Natural killer cell (primary cell): Measurements from ENCODE around the gene KRTAP12-2. TPM values are rescaled to one million over a fixed set of nuclear protein-coding genes. Genes with fewer than 3 reads are reported as not detected.

Experiments used
- ATAC-seq, 3 donors: fragments of 150-1000 bp in 2 of 3; fragments of 200-7000 bp in 1 of 3; cut with Tn5 transposase; 1 replicate in 1 of 3; 2 replicates in 2 of 3; pipeline ENCODE4 v1.10.0; 2021; ENCODE audit warnings: mild to moderate bottlenecking in 2 of 3, moderate library complexity in 2 of 3
- DNase-seq, 2 donors: peaks; one replicate each; pipeline versions ENCODE4 v3.0.0 to v3.0.0-alpha.2; 2013 to 2021; ENCODE audit warnings: mixed read lengths in 1 of 2
- H3K27ac ChIP-seq: one replicate; pipeline ENCODE4 v1.5.1; 2013; ENCODE audit warnings: mild to moderate bottlenecking, low read length
- H3K27me3 ChIP-seq: one replicate; pipeline ENCODE4 v1.6.1; 2013; ENCODE audit warnings: low read length; ENCODE audit not compliant: control insufficient read depth, insufficient read depth
- H3K36me3 ChIP-seq: one replicate; pipeline ENCODE4 v1.6.1; 2013; ENCODE audit warnings: low read length; ENCODE audit not compliant: control insufficient read depth, insufficient read depth
- H3K4me1 ChIP-seq: one replicate; pipeline ENCODE4 v1.6.1; 2013; ENCODE audit warnings: low read length; ENCODE audit not compliant: control insufficient read depth, insufficient read depth
- H3K4me3 ChIP-seq: one replicate; pipeline ENCODE4 v1.5.1; 2013; ENCODE audit warnings: low read length
- H3K9me3 ChIP-seq: one replicate; pipeline ENCODE4 v1.6.1; 2013; ENCODE audit warnings: low read length; ENCODE audit not compliant: control insufficient read depth, insufficient read depth
- H3K27ac Mint-ChIP-seq, 2 donors: one replicate each; pipeline ENCODE4 v1.8.0; 2022; ENCODE audit warnings: mild to moderate bottlenecking in 2 of 2, mixed read lengths in 2 of 2, moderate library complexity in 1 of 2
- H3K27me3 Mint-ChIP-seq, 2 donors: one replicate each; pipeline ENCODE4 v1.8.0; 2022; ENCODE audit warnings: low read depth in 2 of 2, mixed read lengths in 2 of 2
- H3K36me3 Mint-ChIP-seq: one replicate; pipeline ENCODE4 v1.8.0; 2022; ENCODE audit warnings: mixed read lengths
- H3K4me1 Mint-ChIP-seq, 2 donors: one replicate each; pipeline ENCODE4 v1.8.0; 2022; ENCODE audit warnings: mixed read lengths in 2 of 2
- H3K4me3 Mint-ChIP-seq: one replicate; pipeline ENCODE4 v1.8.0; 2022; ENCODE audit warnings: mild to moderate bottlenecking, moderate library complexity, mixed read lengths
- H3K9me3 Mint-ChIP-seq, 2 donors: one replicate each; pipeline ENCODE4 v1.8.0; 2022; ENCODE audit warnings: mixed read lengths in 2 of 2
- CTCF ChIP-seq: fragments of 200-600 bp; IDR thresholded peaks from one replicate; pipeline ENCODE4 v1.8.0; 2022; ENCODE audit warnings: antibody characterized with exemption
- WGBS: methylation state at CpG from one replicate; pipeline ENCODE4 v1.1.7; 2013; ENCODE audit warnings: missing lambda C conversion rate; ENCODE audit not compliant: insufficient coverage; 5-methylcytosine and 5-hydroxymethylcytosine counted together
- intact Hi-C: fragments of 100-400 bp; cut with micrococcal nuclease; formaldehyde crosslinking; loops from one replicate; pipeline ENCODE4 v1.14.2; 2022
- total RNA-seq, 4 donors: library from RNA; stranded (reverse); fragments of 120-200 nt in 1 of 4; gene quantifications; one replicate each; pipeline versions ENCODE4 v1.2.3 to v1.2.4, GENCODE V29; 2013 to 2022

KRTAP12-2 gene
- total RNA-seq, 3 donors from 2014 or later (not counting 1 experiment from before 2014, with no cell fraction given), result not detected

GRCh38 chr21:44695184-44695583 lies 28.5 kb upstream of the KRTAP12-2 start:
- ATAC-seq (no peak), DNase-seq (no peak)
- Histone ChIP-seq H3K27ac (no peak overlapping the region), H3K27me3 (peaks cover 15% of the 10 kb centered on the region), H3K36me3 (no peaks in the 10 kb centered on the region), H3K4me3 (no peak overlapping the region), H3K9me3 (no peaks in the 10 kb centered on the region), H3K4me1 (no peaks in the 10 kb centered on the region)
- Mint-ChIP-seq H3K27me3 (peaks cover 45 to 73% of the 10 kb centered on the region in 2 donors), H3K36me3 (peaks cover 12% of the 10 kb centered on the region), H3K9me3 (peaks cover 0 to 6% of the 10 kb centered on the region in 2 donors), H3K4me1 (peaks cover 0 to 17% of the 10 kb centered on the region in 2 donors), H3K27ac (no peak overlapping the region), H3K4me3 (no peak overlapping the region)
- intact Hi-C loops, result no loop called here
- TF ChIP-seq CTCF, result no peak
- 76% methylated on average over 8 of the region's 8 CpGs for WGBS

GRCh38 chr21:44694776-44695175 lies 28.0 kb upstream of the KRTAP12-2 start:
- Mint-ChIP-seq H3K9me3 (peaks cover 0 to 6% of the 10 kb centered on the region in 2 donors), H3K4me3 (no peak overlapping the region), H3K27me3 (peaks cover 44 to 75% of the 10 kb centered on the region in 2 donors), H3K4me1 (peaks cover 0 to 17% of the 10 kb centered on the region in 2 donors), H3K27ac (no peak overlapping the region), H3K36me3 (peaks cover 12% of the 10 kb centered on the region)
- Histone ChIP-seq H3K27me3 (peaks cover 15% of the 10 kb centered on the region), H3K36me3 (no peaks in the 10 kb centered on the region), H3K9me3 (no peaks in the 10 kb centered on the region), H3K27ac (no peak overlapping the region), H3K4me3 (no peak overlapping the region), H3K4me1 (no peaks in the 10 kb centered on the region)
- 67% methylated on average over 11 of the region's 11 CpGs for WGBS
- TF ChIP-seq CTCF, result no peak
- ATAC-seq (no peak), DNase-seq (peak in 1 of 2 donors; percentile 23)
- intact Hi-C loops, result no loop called here

GRCh38 chr21:44692798-44693512 lies 26.2 kb upstream of the KRTAP12-2 start:
- Mint-ChIP-seq H3K27me3 (peaks cover 36 to 67% of the 10 kb centered on the region in 2 donors), H3K4me1 (peaks cover 0 to 8% of the 10 kb centered on the region in 2 donors), H3K36me3 (peaks cover 12% of the 10 kb centered on the region), H3K4me3 (no peak overlapping the region), H3K9me3 (peaks cover 0 to 6% of the 10 kb centered on the region in 2 donors), H3K27ac (no peak overlapping the region)
- H3K4me3 ChIP-seq, result no peak overlapping the region
- ATAC-seq (no peak), DNase-seq (no peak)
- peaks cover 3% of the 10 kb centered on the region for H3K27me3 ChIP-seq
- H3K4me1 ChIP-seq, result no peaks in the 10 kb centered on the region
- no peaks in the 10 kb centered on the region for H3K9me3 ChIP-seq
- H3K36me3 ChIP-seq, result no peaks in the 10 kb centered on the region
- intact Hi-C loops, result no loop called here
- TF ChIP-seq CTCF, result no peak
- WGBS, result 67% methylated on average over 2 of the region's 2 CpGs
- H3K27ac ChIP-seq, result no peak overlapping the region
